GM18499 (cell line): Measurements from ENCODE around the gene EMILIN3.

Experiments
- ATAC-seq: cut with Tn5 transposase; IDR thresholded peaks from one replicate; pipeline ENCODE4 v1.9.1; 2021; ENCODE audit warnings: moderate number of reproducible peaks; ENCODE audit not compliant: insufficient read depth, unreplicated experiment

EMILIN3 gene

DNA sequence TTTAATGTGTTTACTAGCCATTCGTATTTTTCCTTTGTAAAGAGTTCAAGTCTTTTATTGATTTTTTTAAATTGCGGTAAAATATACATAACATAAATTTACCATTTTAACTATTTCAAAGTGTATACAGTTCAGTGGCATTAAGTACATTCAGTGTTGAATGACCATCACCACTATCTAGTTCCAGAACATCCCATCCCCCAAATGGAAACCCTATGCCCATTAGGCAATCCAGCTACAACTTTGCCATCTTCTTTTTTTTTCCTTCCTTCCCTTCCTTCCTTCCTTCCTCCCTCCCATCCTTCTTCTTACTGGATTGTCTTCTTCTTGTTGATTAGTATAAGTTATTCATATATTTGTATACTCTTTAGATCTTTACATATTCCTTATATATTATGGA lies 17.4 kb downstream of the EMILIN3 start:
- no peak for ATAC-seq

DNA sequence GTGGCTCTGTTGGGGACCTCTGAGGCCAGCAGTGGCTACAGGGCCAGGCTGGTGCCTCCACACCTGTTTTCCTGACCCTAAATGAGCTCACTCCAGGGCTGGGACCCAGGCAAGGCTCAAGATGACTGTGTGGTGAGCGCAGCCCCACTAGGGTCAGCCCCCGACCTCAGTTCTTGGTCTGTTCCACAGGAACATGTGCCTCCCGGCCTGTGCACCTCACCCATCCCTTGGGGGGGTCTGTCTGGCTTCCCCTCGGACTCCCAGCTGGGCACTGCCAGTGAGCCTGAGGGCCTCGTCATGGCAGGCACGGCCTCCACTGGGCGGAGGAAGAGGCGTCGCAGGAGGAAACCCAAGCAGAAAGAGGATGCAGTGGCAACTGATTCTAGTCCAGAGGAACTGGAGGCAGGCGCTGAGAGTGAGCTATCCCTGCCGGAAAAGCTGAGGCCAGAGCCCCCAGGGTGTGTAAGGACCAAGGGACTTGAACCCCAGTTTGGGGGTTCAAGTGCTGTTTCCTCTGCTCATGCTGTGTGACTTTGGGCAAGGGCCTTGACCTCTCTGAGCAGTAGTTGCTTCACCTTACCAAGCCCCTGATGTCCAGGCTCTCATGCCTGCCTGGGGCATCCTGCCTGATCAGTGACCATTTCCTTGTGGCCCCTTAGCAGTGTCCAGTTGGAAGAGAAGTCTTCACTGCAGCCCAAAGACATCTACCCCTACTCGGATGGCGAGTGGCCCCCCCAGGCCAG lies 18.0 kb downstream of the EMILIN3 start:
- ATAC-seq: no peak

DNA sequence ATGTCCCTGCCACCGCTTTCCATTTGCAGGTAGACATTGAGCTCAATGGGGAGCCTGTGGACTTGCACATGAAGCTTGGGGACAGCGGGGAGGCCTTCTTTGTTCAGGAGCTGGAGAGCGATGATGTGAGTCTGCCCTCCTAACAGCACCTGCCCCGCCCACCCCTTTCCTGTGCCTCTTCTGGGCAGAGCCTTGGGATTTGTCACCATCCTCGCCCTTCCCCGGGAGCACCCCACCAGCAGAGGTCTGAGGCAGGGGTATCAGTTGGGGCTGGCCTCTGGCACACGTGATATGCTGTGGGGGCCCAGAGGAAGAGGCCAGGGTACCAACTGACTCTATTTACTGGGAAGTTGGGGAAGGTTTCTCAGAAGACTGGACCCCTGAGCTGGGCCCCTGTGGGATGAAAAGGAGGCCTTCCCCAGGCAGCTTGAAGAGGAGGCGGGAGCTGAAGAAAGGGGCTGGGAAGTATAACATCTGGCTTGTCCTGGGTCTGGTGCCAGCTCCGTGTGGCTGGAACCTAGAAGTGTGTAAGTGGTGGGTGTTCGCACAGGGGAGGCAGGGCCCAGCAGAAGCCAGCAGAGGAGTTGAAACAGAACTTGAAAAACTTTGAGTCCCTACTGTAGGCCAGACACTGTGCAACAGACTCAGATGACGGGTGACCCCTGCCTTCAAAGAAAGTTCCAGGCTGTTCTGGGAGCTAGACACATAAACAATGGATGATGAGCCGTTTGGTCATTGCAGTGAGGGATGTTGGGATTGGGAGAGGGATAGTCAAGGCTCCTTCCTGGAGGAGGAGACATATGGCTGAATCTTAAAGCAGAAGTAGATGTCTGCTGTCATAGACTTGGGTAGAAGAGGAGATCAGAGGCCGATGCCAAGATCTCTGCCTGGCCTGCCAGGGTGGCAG lies 18.8 kb downstream of the EMILIN3 start:
- no peak for ATAC-seq

DNA sequence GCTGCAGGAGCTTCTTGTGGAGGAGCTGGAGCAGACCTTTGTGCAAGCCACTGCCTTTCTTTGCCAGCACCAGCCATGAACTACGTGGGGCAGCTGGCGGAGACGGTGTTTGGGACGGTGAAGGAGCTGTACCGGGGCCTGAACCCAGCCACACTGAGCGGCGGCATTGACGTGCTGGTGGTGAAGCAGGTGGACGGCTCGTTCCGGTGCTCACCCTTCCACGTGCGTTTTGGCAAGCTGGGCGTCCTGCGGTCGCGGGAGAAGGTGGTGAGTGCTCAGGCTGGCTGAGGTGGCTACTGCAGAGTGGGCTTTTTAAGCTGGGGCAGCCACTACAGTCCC lies 20.9 kb downstream of the EMILIN3 start:
- no peak for ATAC-seq

DNA sequence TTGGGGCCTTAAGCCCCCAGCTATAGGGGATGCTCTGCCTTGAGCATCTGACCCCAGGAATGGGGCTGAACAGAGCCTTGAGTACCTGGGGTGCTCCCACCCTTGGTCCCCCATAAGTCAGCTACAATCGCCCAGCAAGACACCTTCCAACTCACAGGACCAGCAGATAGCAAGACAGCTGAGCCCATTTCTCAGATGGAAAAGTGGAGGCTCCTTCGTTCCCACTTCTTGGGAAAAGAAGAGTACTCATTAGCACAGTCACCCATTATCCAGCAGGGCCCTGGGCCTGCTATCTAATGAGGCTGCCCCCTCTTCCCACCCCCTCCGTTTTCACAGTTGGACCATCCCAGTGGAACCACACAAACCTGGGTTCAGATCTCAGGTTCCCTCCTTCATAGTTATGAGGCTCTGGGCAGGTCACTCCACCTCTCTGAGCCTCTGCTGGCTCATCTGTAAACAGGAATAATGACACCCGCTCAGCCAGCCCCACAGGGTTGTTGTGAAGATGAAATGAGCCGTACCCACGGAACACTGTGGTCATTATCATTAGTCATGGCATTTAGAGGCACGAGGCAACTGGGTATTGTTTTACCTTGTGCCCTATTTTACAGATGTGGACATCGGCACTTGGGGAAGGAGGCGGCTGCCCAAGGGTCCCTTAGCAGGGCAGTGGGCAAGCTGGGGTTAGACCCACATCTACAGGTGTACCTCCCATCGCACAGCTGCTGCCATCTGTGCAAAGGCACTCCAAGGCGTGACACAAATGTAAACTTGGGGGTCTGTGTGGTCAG lies 21.5 kb downstream of the EMILIN3 start:
- no peak for ATAC-seq

DNA sequence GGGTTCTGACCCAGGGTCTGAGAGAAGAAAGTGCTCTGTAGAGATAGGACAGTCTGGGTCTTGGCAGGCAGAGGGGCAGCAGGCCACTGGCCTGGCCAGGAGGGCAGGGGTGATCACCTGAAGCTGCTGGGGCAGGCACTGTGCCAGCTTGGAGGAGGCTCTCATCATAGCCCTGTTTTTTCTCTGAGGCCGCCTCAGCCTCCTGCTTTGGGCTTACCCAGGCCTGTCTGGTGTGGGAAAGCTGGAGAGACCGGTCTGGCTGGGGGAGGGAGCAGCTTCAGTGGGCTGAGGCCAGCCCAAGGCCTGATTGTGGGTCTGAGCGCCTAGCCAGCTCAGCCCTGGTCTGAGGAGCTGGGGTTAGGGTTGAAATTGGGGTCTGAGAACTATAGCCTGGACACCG lies 22.1 kb downstream of the EMILIN3 start:
- ATAC-seq: no peak

DNA sequence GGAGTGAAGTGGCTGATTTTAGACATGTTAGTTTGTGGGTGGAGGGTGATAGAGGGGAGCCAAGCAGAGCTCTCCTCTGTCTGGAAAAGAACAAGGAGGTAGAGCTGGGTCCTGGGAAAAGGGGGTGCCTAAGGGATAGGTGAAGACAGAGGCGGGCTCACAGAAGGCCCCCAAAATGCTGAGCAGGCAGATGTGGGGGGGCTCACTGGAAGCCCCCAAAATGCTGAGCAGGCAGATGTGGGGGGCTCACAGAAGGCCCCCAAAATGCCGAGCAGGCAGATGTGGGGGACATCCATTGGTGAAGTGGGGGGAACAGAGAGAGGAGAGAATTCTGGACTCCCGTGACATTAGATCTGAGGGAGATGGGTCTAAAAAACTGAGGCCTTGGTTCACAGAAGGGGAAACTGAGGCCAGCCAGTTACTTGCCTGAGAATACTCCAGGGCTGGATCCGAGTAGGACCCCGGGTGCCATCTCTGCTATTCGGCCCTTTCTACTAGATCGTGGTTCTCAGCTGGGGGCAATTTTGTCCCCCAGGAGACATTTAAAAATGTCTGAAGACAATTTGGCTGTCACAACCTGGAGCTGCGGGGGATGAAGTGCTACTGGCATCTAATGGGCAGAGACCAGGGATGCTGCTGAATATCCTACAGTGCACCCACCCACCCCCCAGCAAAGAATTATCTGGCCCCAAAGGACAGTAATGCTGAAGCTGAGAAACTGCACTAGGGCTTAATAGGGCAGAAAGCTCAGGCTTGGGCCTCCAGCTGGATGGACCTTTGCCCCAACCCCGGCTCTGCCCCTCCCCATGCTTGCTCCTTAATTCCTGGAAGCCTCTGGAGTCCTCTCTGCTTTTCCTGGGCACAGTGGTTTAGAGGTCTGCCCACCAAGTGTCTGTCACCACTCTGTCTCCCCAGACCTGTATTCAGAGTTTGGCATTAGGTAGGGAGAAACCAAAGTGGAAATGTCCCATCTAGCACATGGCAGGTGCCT lies 23.8 kb downstream of the EMILIN3 start:
- no peak for ATAC-seq

DNA sequence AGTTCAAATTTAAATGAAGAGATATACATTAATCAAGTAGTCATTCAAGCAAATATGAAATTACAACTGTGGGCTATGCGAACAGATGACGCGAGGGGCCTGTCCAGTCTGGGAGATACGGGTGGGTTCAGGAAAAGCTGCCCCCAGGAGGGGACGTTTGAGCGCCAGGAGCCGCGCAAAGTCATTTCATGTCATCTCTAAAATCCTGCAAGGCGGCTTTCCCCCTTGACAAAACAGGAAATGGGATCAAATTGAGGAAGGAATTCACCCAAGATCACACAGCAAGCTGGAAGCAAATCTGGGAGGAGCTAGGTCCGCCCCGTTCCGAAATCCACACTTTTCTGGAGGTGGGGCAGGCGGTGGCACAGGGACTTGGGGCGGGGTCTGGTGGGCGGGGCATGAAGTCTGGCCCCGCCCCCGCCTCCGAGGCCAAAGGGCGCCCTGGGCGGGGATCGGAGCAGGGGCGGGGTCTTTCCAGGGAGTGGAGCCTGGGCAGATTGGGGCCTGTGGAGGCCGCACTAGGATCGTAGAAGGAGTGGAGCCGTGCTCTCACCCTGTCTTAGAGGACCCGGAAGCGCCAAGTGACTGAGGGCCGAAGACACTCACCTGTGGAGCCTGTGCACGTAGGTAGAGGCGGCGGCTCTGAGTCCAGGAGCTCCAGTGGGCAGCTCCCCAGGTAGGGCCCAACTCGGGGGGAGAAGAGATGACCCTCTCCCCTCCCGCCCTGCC lies 26.1 kb downstream of the EMILIN3 start, which contains the start of gene LPIN3:
Gene LPIN3, plus strand, starts transcription at position 495 of the 729 bp plus-strand sequence. CDS start 4,983 bp downstream, outside the sequence.
- ATAC-seq: no peak

DNA sequence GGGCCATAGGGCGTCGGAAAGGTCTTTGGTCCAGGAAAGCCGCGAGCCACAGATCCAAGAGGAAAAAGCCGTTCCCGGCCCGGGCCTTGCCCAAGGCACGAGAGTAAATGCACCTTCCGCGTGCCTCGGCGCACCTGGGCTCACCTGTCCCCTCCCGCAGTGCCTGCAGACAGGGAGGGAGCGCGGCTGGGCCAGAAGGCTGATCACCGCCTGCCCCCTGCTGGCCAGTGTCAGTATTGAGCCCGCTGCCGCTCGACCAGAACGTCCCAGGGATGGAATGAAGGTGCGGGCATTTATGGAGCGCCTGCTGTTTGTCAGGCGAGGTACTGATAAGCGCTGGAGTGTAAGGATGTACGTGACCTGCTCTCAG lies 26.7 kb downstream of the EMILIN3 start:
- ATAC-seq: no peak

DNA sequence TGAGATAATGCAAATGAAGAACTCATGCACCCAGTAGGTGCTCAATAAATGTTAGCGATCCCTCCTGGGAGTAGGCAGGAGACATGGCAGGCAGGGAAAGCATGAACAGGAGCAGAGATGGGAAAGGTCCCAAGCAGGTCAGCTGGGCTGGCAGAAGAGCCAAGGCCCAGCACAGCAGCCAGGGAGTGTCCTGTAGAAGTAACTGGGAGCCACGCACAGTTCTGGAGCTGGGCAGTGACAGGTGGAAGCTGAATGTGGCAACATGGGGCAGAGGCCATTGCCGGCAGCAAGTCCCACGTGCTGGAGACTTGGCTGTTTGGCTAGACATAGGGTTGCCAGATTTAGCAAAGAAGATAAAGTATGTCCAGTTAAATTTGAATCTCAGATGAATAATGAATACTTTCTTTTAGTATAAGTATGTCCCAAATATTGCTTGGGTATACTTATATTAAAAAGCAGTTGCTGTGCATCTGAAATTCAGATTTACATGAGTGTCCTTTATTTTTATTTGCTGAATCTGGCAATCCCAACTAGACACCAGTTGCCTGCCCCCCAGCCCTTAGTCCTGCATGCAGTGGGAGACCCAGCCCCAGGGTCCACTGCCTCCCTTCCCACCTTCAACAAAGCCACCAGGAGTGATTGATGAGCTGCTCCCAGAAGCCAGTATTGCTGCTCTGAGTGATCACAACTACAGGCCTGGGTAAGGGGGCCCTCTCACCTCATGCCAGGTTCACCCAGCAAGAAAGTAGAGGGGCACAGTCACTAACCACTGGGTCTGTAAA lies 29.7 kb downstream of the EMILIN3 start:
- ATAC-seq: no peak

DNA sequence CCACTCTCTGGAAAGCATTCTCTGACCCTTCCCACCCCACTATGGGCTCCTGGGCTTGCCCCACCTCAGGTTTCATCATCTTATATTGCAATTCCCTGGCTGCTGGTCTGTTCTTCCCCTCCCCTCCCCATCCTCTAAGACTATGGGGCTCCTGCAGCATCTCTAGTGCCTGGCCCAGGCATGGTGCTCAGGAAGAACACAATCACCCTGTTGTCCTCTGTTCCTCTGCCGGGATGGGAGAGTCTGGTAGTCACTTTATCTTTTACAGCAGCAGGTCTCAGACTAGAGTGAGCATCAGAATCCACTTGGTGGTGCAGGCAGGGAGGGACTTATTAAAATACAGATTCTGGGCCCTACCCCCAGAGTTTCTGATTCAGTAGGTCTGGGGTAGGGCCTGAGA lies 31.0 kb downstream of the EMILIN3 start:
- ATAC-seq: no peak

DNA sequence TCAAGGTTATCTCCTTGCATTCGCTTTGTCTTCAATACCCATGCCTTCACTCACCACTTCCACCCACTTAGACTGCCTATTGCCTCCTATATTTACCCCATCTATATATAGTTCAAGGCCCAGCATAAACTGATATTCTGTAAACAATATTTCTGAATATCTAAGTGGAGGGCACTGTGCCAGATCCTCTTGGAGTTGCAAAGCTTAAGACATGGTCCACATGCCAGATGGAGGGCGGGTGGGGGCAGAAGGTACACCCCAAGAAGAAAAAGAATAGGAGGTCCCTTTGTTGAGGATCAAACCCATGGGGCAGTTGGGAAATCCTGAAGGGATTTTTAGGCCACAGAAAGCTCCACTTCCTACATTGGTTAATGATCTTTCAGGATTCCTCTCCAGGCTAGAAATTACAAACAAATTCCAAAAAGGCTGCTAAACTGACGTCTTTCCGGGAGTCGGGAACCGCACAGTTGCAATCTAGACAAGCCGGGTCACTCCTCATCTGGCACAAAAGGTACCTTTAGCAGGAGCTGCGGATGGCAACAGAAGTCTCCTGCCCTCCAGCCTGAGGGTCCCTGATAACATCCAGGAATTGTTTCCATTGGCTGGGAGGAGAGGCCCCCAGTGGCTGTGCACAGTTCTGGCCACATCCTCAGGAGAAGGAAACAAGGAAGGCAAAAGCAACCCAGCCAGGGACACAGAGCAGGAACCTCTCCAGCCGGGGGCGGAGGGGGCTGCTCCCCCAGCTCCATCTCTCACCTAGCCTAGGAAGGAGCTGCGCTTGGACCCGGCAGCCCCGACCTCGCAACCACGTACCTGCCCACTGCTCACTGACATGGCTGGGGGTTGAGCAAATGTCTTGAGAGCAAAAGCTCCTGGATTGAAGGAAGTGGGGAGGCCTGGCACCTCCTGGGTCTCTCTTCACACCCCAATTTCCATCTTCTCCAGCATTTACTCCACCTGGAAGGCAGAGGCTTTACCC lies 31.9 kb downstream of the EMILIN3 start:
- no peak for ATAC-seq

DNA sequence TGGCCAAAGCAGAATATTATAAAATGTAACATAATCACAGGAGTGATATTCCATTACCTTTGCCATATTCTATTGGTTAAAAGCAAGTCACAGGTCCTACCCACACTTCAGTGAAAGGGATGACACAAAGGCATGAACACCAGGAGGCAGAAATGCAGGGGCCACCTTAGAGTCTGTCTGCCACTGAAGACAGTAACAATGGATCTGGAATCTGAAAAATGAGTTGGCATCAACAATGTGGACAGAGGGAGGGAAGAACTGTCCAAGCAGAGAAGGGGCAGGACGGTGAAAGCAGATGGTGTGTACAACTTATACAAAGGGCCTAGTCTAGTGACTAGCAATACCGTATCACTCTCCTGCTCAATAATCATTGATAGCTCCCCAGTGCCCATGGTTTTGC lies 32.6 kb downstream of the EMILIN3 start:
- no peak for ATAC-seq

DNA sequence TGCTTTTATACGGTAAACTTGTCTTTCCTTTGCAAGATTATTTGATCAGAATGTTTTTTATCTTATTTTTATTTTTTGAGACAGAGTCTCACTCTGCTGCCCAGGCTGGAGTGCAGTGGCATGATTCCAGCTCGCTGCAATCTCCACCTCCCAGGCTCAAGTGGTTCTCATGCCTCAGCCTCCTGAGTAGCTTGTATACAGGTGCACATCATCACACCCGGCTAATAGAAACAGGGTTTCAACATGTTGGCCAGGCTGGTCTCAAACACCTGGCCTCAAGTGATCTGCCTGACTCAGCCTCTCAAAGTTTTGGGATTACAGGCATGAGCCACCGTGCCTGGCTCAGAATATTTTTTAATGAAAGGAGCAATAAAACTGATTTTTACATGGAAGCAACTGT lies 34.9 kb downstream of the EMILIN3 start:
- ATAC-seq: no peak

DNA sequence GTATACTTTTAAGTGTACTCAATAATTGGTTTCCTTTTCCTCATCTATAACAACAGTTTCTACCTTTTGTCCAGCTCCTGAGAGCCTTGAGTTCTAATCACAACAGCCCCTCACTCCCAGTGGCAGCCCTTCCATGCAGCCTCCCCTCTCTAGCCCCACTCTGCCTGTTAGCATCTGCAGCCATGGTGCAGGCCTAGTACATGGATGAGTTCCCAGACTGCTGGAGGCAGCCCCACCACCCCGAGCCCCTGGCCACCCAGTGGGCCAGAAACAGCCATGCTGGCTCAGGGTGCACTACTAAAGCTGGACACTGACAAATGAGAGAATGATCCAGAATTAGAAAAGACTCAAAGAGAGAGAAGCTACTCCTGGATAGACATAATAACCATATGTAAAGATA lies 35.7 kb downstream of the EMILIN3 start:
- ATAC-seq: no peak

DNA sequence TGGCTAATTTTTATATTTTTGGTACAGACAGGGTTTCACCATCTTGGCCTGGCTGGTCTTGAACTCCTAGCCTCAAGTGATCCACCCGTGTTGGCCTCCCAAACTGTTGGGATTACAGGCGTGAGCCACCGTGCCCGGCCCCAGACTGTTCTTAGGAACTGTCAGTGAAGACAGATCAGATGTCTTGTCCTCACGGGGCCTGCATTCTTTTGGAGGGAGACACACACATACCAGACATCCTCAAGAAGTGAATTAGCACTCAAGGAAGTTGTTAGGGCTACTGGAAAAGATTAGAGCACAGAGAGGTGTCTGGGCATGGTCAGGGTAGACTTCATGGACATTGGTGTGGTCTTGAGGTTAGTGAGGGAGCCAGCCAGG lies 36.3 kb downstream of the EMILIN3 start:
- ATAC-seq: no peak
